Stimulated activated naive CD8-positive, alpha-beta T cell treated with anti-CD3 and anti-CD28 coated beads, Interleukin-15, Interleukin-2, amounts not matched to agents 100 U/mL and 50 U/mL, for 24 hours (primary cell): Measurements from ENCODE around the gene ZNF133.
"Not testable (repeated sequence)": the region's sequence is repeated elsewhere in the genome, so short reads cannot be mapped to it uniquely, and the experiment has no call there.

Experiments
- ATAC-seq: fragments of 150-1000 bp; cut with Tn5 transposase; one replicate; pipeline ENCODE4 v1.10.0; 2021
- DNase-seq: peaks from one replicate; pipeline ENCODE4 v3.0.0; 2021

Gene ZNF133

DNA sequence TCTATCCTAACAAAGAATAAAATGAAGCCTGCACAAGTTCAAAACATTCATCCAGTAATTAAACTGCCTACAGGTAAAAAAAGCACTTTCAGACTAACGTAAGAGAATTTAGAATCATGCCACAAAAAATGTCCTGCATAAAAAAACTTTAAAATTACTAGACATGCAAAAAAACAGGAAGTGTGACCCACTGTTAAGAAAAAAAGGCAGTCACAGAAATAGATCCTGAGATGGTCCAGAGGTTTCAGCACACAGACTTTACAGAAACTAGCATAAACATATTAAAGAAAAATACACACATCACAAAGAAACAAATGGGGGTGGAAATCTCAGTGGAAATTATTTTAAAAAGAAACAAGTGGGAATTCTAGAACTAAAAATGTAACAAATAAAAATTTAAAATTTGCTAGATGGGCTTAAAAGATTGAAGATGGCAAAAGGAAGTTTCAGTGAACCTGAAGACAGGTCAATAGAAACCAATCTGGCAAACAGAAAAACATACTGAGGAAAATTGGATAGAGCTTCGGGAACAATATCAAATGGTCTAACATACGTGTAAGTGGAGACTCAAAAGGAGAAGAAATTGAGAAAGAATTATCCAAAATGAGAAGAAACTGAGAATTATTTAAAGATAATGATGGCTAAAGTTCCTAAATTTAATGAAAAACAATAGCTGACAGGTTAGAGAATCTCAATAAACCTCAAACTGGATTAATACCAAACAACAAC, 3.4 kb upstream of the ZNF133 start:
- DNase-seq = no peak
- no peak for ATAC-seq

DNA sequence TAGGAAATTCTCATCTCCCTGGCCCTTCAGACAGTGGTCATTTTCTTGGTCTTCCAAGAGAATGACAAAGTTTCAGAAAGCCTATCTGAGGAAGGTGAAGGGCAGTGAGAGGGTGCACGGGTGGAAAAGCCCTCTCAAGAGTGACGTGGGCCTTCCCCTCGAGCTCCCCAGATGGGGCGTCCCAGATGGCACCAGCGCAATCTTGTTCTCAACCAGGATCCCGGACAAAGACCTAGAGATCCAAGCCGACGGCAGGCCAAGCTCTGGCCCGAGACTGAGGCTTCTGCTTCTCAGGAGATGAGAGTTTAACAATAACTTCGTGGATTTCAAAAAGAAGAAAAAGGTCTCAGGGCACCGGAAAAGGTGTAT, 797 bp upstream of the ZNF133 start:
- peak; percentile 24 for DNase-seq
- no peak for ATAC-seq

DNA sequence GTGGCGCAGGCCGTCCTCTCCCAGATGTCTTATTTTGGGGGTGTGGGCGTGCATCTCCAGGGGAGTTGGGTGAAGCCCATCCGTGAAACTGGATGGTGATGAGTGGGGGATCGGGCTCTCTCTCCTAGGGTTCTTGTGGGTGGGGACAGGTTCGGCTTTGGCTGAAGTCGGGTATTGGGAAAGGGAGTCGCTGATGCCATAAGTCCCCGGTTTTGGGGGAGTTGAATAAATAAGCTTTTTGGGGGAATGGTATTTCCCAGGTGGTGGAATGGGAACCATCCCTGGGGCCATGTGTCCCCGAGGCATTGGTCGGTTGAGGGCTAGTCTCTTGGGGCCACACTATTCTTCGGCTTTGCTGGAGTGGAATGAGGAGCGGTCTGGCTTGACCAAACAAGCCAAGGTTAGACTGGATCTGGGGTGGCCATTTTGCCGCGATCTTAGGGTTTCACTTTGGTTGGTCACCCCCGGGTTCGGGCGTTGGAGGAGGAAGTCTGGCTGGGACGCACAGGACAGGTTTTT, 481 bp downstream of the ZNF133 start:
- peak; percentile 21 for ATAC-seq
- DNase-seq = peak; percentile 12

DNA sequence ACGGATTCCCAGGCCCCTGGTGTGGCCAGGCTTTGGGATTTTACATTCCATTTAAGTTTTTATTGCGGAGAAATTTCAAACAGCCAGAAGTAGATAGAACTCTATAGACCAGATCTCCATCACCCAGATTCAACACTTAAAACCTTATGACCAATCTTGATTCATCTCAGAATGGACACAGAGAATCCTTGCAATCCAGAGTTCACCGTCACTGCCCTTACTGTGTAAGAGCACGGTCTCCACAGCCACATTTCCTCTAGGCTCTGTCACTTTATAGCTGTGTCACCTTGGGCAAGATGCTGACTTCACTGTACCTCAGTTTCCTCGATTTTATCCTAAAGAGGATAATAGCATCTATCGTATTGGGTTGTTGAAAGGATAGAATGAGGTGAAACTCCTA, 979 bp downstream of the ZNF133 start:
- ATAC-seq (no peak), DNase-seq (no peak)

DNA sequence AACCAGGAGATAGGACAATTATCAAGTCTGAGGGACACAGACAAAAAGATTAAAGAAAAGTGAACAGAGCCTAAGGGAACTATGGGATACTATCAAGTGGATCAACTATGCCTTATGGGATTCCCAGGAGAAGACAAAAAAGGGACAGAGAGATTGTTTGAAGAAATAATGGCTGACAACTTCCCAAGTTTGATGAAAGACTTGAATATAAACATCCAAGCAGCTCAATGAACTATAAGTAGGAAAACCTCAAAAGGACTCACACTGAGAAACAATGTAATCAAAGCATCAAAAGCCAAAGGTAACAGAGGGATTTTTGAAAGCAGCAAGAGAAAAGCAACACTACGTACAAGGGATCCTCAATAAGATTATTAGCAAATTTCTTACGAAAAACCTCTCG, 11.0 kb downstream of the ZNF133 start:
- no peak for ATAC-seq
- DNase-seq = no peak

DNA sequence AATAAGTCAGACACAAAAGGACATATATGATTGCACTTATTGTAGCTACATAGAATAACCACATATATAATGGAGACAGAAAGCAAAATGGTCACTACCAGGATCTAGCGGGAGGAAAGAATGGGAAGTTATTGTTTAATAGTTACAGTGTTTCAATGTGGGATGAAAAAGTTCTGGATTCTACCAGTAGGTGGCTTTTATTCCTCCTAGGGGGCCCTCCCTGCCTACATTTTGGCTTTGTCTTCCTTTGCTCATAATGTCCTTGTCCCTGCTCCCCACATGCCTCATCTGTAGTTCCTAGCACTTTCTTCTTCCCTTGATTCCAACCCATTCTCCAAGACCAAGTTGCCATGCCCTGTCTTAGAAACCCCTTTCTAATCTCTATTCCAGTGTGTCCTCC, 16.3 kb downstream of the ZNF133 start:
- no peak for ATAC-seq
- DNase-seq = no peak

DNA sequence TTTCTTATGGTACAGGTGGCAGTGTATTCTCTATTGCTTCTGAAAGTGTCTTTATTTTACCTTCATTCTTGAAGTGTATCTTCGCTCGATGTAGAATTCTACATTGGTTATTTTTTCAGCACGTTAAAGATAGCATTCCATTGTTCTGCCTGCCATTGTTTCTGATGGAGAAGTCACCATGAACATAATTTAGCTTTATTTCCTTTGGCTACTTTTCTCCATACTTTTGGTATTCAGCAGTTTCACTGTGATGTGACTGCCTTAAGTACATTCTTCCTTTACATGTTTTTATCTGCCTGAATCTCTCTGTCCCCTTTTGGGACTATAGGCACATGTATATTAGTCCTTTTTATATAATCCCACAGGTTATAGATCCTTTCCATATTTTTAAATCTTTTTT, 19.0 kb downstream of the ZNF133 start:
- ATAC-seq = no peak
- no peak for DNase-seq

DNA sequence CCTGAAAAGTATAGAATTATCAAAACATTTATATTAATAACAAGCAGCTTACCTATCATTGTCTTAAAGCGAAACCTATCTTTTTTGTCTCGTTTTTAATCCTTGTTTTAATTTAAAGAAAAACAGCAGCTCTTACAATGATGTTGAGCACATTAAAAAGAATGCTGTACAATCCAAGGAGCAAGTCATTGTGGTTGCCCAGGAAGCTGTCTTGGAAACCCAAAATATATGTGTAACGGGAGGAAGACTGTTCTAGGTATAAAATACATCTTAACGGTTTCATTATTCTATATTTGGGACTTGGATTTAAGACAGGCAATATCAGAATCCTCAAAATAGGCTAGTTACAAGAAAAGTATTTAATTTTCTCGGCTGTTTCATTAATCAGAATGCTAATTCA, 21.7 kb downstream of the ZNF133 start:
- DNase-seq (no peak), ATAC-seq (no peak)

DNA sequence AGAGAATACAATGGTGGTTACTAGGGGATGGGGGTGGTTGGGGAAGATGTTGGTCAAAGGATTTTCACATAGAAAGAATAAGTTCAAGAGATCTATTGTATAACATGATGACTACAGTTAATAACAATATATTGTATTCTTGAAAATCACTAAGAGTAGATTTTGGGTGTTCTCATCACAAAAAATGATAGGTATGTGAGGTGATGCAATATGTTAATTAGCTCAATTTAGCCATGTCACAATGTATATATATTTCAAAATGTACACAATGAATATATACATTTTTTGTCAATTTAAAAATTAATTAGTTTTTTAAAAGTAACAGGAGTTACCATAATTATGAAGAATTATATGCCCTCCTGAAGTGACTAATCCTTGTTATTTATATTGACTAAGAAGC, 22.3 kb downstream of the ZNF133 start:
- DNase-seq = no peak
- no peak for ATAC-seq

DNA sequence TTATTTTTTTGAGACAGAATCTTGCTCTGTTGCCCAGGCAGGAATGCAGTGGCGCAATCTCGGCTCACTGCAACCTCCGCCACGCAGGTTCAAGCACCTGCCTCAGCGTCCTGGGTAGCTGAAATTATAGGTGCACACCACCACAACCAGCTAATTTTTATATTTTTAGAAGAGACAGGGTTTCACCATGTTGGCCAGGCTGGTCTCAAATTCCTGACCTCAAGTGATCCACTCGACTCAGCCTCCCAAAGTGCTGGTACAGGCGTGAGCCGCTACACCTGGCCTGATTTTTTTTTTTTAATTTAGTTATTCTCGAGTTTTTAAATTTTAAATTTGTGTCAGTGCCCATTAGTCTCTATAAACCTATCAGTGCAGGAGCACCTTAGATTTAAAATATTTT, 24.4 kb downstream of the ZNF133 start:
- no peak for DNase-seq
- ATAC-seq = no peak

DNA sequence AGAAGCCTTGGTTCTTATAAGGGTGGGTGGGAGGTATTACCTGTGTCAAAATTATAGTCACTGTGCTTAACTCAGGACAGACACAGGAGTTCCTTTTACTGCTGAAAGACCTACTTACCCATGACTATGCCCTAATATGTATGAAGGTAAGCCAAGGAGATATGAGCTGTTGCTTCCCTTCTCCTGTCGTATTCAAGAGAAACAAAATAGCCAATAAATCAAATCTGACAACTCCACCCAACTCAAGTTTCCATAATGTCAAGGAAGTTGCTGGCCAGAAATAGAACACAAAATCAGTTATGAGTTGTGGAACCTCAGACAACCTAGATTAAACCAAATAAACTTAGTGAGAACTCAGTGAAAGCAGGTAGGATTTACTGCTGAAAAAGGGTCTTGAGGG, 25.1 kb downstream of the ZNF133 start:
- ATAC-seq (no peak), DNase-seq (no peak)

DNA sequence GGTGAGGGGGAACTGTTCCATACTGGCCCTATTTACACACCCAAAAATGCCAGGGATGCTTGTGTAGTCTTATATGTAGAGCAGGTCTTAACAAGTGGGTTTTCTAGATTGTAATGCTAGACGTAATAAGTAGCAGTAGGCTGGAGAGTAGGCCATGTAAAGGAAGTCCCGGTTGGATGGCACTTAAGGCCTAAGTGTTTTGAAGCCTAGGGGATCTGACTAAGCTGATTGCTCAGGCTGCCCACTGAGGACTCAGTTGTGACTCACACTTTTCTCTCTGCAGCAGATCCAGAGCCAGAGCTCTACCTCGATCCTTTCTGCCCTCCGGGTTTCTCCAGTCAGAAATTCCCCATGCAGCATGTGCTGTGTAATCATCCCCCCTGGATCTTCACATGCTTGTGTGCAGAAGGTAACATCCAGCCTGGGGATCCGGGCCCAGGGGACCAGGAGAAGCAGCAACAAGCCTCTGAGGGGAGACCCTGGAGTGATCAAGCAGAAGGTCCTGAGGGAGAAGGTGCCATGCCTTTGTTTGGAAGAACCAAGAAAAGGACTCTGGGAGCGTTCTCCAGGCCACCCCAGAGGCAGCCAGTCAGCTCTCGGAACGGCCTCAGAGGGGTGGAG, 26.6 kb downstream of the ZNF133 start:
- ATAC-seq (no peak), DNase-seq (no peak)

DNA sequence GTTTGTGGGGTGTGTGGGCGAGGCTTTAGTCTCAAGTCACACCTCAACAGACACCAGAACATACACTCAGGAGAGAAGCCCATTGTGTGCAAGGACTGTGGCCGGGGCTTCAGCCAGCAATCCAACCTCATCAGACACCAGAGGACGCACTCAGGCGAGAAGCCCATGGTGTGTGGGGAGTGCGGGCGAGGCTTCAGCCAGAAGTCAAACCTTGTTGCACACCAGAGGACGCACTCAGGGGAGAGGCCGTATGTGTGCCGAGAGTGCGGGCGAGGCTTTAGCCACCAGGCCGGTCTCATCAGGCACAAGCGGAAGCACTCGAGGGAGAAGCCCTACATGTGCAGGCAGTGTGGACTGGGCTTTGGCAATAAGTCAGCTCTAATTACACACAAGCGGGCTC, 27.8 kb downstream of the ZNF133 start:
- ATAC-seq (no peak), DNase-seq (no peak)

DNA sequence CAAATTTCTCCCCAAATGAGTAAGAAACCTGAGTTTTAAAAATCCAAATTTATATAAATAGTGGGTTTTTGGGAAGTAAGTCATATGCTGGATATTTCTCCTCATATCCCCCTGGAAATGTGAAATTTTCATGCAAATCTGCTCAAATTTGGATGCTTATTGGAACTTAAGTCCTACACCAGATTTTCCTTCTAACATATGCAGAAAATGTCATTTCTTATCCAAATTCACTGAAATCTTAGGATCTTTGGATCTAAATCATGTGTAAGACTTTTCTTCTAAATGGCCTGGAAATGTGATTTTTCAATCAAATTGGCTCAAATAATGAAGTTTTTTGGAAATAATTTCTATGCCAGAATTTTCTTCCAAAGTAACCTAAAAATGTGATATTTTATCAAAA, 33.0 kb downstream of the ZNF133 start:
- DNase-seq (no peak), ATAC-seq (no peak)

DNA sequence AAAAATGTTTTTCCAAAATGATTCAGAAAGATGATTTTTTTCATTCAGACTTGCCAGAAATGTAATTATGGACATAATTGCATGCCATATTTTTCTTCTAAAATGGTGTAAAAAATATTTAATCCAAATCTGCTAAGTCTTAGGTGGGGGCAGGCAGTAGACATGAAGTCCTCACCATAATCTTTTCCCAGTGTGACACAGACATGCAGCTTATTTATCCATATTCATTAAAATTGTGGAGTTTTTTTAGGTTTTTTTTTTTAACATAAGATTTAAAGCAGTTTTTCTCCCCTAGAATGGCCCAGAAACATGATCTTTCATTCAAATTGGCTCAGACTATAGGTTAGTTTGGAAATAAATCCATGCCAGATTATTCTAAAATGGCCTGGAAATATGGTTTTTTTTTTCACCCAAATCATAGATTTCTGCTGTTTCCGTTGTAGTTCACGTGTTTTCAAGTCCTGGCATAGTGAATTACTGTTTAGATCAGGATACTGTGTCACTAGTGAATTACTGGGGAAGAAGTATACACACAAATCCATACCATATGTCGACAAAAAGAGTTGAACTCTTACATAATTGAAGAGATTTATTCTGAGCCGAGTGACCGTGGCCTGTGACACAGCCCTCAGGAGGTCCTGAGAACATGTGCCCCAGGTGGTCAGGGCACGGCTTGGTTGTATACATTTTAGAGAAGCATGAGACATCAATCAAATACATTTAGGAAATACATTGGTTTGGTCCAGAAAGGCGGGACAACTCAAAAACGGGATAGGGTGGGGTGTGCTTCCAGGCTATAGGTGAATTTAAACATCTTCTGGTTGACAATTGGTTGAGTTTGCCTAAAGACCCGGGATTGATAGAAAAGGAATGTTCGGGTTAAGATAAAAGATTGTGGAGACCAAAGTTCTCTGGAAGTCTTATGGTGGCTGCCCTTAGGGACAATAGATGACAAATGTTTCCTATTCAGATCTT, 33.9 kb downstream of the ZNF133 start:
- no peak for ATAC-seq
- no peak for DNase-seq

DNA sequence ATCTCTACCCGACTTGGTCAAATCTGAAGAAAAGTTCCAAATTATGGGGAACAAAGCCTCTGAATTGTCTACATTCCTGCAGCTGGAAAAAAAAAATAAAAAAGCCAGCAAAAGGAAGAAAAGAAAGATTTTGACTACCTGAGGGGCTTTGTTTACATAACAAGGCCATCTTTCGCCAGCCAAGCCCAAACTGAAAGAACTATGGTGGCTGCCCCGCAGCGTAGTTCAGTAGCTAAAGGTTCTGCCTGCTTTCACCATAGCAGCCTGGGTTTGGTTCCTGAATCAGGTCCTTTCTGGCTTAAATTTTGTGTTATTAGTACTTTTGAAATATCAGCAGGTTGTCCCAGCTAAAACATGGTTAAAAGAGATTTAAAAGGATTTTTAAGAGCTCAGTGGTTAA, 35.4 kb downstream of the ZNF133 start:
- no peak for ATAC-seq

DNA sequence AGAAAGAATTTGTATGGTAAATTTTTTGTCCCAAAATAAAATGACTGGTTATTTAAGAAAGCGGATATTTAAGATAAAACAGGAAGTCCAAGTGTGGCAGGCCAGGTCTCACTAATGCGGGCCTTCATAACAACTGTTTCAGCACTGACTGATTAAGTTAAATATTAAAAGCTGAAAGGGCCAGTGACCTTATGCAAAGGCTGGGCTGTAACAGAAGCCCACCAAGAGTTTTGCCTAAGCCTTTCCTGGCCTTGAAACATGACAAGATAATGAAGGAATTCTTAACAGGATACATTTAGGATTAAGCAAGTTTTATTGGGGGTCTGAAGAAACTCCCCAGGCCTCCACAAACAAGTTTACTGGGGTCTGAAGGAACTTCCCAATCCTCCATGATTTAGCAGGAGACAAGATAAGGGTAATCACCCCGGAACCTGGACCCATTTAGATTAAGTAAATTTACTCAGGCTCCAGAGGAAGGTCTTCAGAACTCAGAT, 36.3 kb downstream of the ZNF133 start:
- no peak for DNase-seq
- no peak for ATAC-seq

More for the DNA sequence above, 35.4 kb downstream of the ZNF133 start:
- no peak for DNase-seq

DNA sequence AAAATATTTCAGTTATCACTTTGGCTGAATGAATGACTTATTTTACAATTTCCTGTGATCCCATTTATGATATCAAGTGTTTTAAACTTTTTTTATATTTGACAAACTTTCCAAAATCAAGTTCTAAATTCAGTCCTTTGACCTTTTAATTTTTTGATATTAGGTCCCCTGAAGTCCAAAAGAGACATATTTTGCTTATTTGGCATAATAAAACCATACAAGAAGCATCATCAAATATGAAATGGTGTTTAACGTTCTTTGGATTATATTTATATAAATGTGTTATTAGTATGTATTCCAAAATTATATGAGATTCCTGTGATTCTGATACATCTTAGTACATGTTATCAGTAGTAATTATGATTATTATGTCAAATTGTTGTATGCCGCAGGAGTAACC, 38.7 kb downstream of the ZNF133 start:
- DNase-seq (no peak), ATAC-seq (no peak)

DNA sequence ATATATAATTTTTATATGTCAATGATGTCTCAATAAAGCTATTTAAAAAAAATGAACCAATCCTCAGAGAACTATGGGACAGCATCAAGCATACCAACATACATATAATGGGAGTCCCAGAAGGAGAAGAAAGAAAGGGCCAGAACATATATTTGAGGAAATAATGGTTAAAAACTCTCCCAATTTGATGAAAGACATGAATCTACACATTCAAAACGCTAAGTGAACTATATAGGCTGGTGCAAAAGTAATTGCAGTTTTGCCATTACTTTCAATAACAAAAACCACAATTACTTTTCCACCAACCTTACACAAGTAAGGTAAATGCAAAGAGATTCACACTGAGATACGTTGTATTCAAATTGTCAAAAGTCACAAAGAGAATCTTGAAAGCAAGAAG, 43.4 kb downstream of the ZNF133 start:
- ATAC-seq (no peak), DNase-seq (no peak)

DNA sequence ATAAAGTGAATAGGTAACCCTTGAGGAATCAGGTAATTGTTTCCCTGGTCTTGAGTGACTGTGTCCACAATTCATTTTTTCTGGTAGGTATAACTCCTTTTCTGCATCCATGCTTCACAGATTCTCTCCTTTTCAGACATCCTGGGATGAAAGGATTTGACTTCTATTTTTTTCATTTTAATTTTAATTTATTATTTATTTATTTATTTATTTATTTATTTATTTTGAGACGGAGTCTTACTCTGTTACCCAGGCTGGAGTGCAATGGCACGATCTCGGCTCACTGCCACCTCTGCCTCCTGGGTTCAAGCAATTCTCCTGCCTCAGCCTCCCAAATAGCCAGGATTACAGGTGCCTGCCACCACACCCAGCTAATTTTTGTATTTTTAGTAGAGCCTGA, 61.4 kb downstream of the ZNF133 start:
- DNase-seq, ATAC-seq: not testable (repeated sequence)

DNA sequence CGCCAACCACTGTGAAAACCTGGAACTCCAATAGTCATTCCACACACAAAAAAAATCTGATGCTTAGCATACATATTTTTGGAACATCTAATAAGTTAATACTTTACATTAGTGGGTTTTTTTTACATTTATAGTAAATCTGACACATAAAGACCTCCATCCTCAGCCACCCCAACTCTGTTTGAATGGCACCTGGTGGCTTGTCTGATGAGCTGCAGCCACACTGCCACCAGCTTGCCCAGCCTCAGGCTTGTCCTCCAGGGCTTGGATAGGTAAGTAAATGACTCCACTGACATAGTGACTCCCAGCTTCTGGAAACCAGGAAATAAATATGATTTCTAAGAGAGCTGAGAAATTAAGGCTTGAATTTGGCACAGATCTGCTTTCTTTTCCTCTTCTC, 71.5 kb downstream of the ZNF133 start:
- no peak for DNase-seq
- ATAC-seq = no peak

DNA sequence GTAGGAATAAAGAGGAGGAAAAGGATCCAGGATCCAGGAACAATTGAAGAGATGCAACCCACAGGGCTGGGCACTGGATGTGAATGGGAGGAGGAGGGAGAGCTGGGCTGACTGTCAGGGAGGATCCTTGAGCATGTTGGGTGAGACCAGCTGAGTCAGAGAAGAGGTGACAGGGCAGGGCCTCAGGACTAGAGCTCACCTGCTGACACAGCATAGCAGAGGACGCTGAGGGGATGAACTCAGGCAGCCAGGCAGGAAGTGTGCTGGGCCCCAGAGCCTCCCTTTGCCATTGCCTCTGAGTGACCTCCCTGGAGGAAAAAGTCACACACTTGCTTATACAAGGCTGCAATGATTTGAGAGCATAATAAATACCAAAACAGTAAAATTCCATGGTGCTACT, 72.3 kb downstream of the ZNF133 start:
- DNase-seq (no peak), ATAC-seq (peak; percentile 23)

DNA sequence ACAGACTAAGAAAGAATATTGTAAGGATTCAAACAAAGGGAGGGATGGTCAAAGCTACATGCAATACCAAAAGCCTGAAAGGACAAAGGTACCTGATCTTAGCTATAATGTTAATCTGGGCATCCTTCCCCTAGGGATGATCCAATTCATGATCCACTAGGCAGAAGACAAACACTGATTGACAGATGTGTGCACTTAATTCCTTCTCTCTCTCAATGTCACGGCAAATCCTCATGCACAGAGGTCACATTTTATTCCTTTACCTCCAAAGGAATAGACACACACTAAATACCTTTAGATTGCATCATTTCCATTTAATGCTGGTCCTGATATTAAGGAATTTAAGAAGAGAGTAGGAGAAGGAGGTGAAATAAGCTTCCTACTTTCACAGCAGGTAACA, 73.4 kb downstream of the ZNF133 start:
- no peak for ATAC-seq
- DNase-seq = no peak
